ENCODE measurements around the gene MEOX1. TPM values are rescaled to one million over a fixed set of nuclear protein-coding genes. Genes with fewer than 3 reads are reported as not detected.

MEOX1 gene
- total RNA-seq, 2 donors from 2014 or later: 3.9 to 13.8 TPM

- no peaks in the 10 kb centered on the region for H3K27me3 ChIP-seq
- no peak overlapping the region for H3K4me3 ChIP-seq
- H3K4me1 ChIP-seq: peaks cover 0 to 21% of the 10 kb centered on the region in 2 donors
- no peak for DNase-seq (ENCODE audit: low spot score)
- no peaks in the 10 kb centered on the region for H3K9me3 ChIP-seq
- TF ChIP-seq CTCF (IDR thresholded peaks at IDR 0.05): no peak
- H3K27ac ChIP-seq: peak overlapping the region; percentile 75 to 76
- no peaks in the 10 kb centered on the region for H3K36me3 ChIP-seq
Observed at GRCh38 chr17:43665084-43665936, 3.6 kb upstream of the MEOX1 start.

- Histone ChIP-seq H3K36me3 (no peaks in the 10 kb centered on the region), H3K4me3 (no peak overlapping the region), H3K9me3 (no peaks in the 10 kb centered on the region), H3K27ac (no peak overlapping the region), H3K4me1 (peaks cover 0 to 29% of the 10 kb centered on the region in 2 donors), H3K27me3 (no peaks in the 10 kb centered on the region)
- TF ChIP-seq CTCF (IDR thresholded peaks at IDR 0.05): no peak
- no peak for DNase-seq (ENCODE audit: low spot score)
Observed at GRCh38 chr17:43664096-43664495, 2.4 kb upstream of the MEOX1 start.

- H3K4me1 ChIP-seq: peaks cover 0 to 35% of the 10 kb centered on the region in 2 donors
- H3K27ac ChIP-seq: peak overlapping the region in 1 of 2 donors; percentile 23
- DNase-seq (ENCODE audit: low spot score): no peak
Observed at GRCh38 chr17:43663383-43663782, 1.7 kb upstream of the MEOX1 start.

GRCh38 chr17:43662413-43663141 lies 855 bp upstream of the MEOX1 start:
- DNase-seq (ENCODE audit: low spot score): no peak
- no peaks in the 10 kb centered on the region for H3K36me3 ChIP-seq
- no peak overlapping the region for H3K4me3 ChIP-seq
- peaks cover 0 to 40% of the 10 kb centered on the region in 2 donors for H3K4me1 ChIP-seq
- H3K27ac ChIP-seq: peak overlapping the region; percentile 23 to 48
- H3K27me3 ChIP-seq: no peaks in the 10 kb centered on the region
- no peak for TF ChIP-seq CTCF (IDR thresholded peaks at IDR 0.05)
- H3K9me3 ChIP-seq: no peaks in the 10 kb centered on the region

More at GRCh38 chr17:43663383-43663782, 1.7 kb upstream of the MEOX1 start:
- no peaks in the 10 kb centered on the region for H3K9me3 ChIP-seq
- no peaks in the 10 kb centered on the region for H3K27me3 ChIP-seq
- no peak for TF ChIP-seq CTCF (IDR thresholded peaks at IDR 0.05)
- H3K4me3 ChIP-seq: no peak overlapping the region
- no peaks in the 10 kb centered on the region for H3K36me3 ChIP-seq

GRCh38 chr17:43660816-43661493 lies 767 bp downstream of the MEOX1 start:
- DNase-seq (ENCODE audit: low spot score): no peak
- Histone ChIP-seq H3K4me1 (peaks cover 0 to 52% of the 10 kb centered on the region in 2 donors), H3K36me3 (no peaks in the 10 kb centered on the region), H3K9me3 (no peaks in the 10 kb centered on the region), H3K27ac (peak overlapping the region; percentile 74 to 79), H3K4me3 (peak overlapping the region; percentile 35 to 47), H3K27me3 (no peaks in the 10 kb centered on the region)
- no peak for TF ChIP-seq CTCF (IDR thresholded peaks at IDR 0.05)

Measured in right atrium auricular region (tissue), 2 donors.